Stimulated activated CD4-positive, alpha-beta T cell treated with anti-CD3 and anti-CD28 coated beads, Interleukin-12 subunit alpha, Interleukin-12 subunit beta, amount 100 ng/mL, for 24 hours (primary cell): ENCODE results near the gene NFIX.
A peak's percentile ranks its signal among the peaks of the same experiment; 100 is the strongest.

Experiments used
- DNase-seq, 2 experiments: peaks; one replicate each; pipeline ENCODE4 v3.0.0-alpha.2; 2020; ENCODE audit warnings: low read depth in 2 of 2

Gene NFIX

GRCh38 chr19:13055213-13056051 is 60.2 kb downstream of the NFIX start:
- DNase-seq: no peak

- DNase-seq: no peak
These were observed 60.9 kb downstream of the NFIX start for GRCh38 chr19:13056052-13056660.

GRCh38 chr19:13057147-13057572 is 61.9 kb downstream of the NFIX start:
- DNase-seq: no peak

GRCh38 chr19:13057744-13058143 is 62.5 kb downstream of the NFIX start:
- DNase-seq: no peak

- no peak for DNase-seq
These were observed 63.8 kb downstream of the NFIX start for GRCh38 chr19:13058951-13059660.

- DNase-seq: no peak
These were observed 65.1 kb downstream of the NFIX start for GRCh38 chr19:13060233-13060963.

- DNase-seq: peak; percentile 48 to 80
These were observed 66.0 kb downstream of the NFIX start for GRCh38 chr19:13060964-13061927.

GRCh38 chr19:13062317-13062716 is 67.0 kb downstream of the NFIX start:
- DNase-seq: no peak

- no peak for DNase-seq
These were observed 68.3 kb downstream of the NFIX start for GRCh38 chr19:13063461-13064091.

- no peak for DNase-seq
These were observed 68.8 kb downstream of the NFIX start for GRCh38 chr19:13064092-13064489.

GRCh38 chr19:13066226-13066625 is 71.0 kb downstream of the NFIX start:
- DNase-seq: no peak

GRCh38 chr19:13066933-13067807 is 71.9 kb downstream of the NFIX start:
- no peak for DNase-seq

GRCh38 chr19:13068085-13068846 is 73.0 kb downstream of the NFIX start:
- DNase-seq: no peak

- no peak for DNase-seq
These were observed 74.4 kb downstream of the NFIX start for GRCh38 chr19:13069415-13070359.

GRCh38 chr19:13070425-13071140 is 75.3 kb downstream of the NFIX start:
- no peak for DNase-seq

GRCh38 chr19:13071444-13072187 is 76.3 kb downstream of the NFIX start:
- DNase-seq: no peak
